NCI-H187 treated with DMSO at 0.1 percent for 48 hours (cell line): ENCODE results near the gene BAIAP3.

Source experiments
- DNase-seq: peaks from one replicate; lab custom pipeline; 2025; lab: John Stamatoyannopoulos, UW

Gene BAIAP3

DNA sequence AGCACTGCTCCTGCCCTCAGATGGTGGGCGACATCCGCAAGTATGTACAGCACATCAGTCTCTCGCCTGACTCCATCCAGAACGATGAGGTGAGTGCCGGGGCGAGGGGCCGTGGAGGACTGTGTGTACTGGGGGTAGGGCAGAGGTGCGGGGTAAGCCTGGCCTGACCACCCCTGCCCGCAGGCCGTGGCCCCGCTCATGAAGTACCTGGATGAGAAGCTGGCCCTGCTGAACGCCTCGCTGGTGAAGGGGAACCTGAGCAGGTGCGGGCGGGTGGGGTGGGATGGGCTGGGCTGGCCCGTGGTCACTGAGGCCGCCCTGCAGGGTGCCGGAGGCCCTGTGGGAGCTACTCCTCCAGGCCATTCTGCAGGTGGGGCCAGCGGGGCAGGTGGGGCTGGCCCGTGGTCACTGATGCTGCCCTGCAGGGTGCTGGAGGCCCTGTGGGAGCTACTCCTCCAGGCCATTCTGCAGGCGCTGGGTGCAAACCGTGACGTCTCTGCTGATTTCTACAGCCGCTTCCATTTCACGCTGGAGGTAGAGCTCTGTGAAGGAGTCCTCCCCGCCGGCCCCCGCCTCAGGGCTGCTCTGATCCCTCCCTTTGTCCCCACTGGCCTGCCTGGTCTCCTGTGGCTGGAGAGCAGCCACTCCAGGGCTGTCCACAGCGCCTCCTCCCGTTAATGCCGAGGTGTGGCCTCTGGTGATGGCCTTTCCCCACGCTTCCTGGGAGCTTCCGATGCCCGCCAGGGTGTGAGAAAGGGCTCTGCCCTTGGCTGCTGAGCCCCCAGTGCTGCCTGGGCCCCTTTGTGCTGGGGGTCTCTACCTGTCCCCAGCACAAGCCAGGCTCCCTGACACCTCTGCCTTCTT lies 13.2 kb downstream of the BAIAP3 start:
- DNase-seq = no peak

- DNase-seq = no peak
These were observed 13.9 kb downstream of the BAIAP3 start for GRCh38 chr16:1347286-1347855.

DNA sequence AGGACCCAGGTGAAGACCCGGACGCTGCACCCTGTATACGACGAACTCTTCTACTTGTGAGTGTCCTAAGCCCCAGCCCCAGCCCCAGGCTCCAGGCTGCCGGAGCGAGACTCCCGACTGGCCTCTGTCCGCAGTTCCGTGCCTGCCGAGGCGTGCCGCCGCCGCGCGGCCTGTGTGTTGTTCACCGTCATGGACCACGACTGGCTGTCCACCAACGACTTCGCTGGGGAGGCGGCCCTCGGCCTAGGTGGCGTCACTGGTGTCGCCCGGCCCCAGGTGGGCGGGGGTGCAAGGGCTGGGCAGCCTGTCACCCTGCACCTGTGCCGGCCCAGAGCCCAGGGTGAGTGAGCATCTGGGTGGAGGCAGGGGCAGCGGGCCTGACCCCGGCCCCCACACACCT lies 14.5 kb downstream of the BAIAP3 start:
- DNase-seq = no peak

- DNase-seq = no peak
These were observed 15.0 kb downstream of the BAIAP3 start for GRCh38 chr16:1348441-1348840.

GRCh38 chr16:1348926-1349325 lies 15.5 kb downstream of the BAIAP3 start:
- DNase-seq = no peak

DNA sequence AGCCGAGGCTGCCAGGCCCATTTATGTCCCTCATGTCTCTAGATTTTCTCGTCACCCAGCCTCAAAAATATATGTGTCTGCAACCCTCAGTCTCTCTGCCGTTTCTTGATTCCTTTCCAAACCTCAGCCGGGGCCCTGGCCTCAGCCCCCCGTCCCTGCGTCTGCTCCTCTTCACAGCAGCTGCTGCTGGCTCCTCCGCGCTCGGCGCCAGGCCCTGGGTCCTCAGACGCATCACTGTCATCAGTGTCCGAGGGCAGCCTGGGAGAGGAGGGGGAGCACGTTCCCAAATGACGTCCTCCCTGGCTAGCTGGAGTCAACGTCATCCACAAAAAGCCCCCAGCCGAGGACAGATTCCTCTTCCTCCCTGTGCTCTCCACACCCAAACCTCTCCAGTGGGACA lies 15.9 kb downstream of the BAIAP3 start:
- no peak for DNase-seq

GRCh38 chr16:1349951-1350350 lies 16.5 kb downstream of the BAIAP3 start:
- DNase-seq = no peak

GRCh38 chr16:1350691-1351090 lies 17.2 kb downstream of the BAIAP3 start:
- no peak for DNase-seq

DNA sequence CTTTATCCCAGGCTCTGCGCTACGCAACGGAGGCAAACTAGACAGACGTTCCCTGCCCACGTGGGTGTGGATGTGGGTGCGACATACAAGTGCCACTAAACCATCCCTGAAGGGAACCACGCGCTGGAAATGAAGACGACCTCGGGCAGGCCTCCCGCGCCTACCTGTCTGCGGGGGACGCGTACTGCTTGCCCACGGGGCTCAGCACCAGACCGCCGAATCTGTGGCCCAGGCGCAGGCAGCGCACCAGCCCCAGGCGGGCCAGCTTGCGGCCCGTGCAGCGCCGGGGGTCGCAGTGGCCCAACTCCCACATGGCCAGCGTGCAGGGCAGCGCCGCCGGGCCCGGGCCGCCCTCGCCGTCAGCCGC lies 17.8 kb downstream of the BAIAP3 start:
- DNase-seq = no peak

- DNase-seq = no peak
These were observed 18.3 kb downstream of the BAIAP3 start, which contains the start of the genes GNPTG and TSR3 for GRCh38 chr16:1351582-1352362. Gene GNPTG, plus strand, starts transcription at chr16:1351931. Its CDS starts 35 bp downstream, at chr16:1351966. Gene TSR3, minus strand, starts transcription at chr16:1351878. Its CDS starts 74 bp downstream, at chr16:1351804.

DNA sequence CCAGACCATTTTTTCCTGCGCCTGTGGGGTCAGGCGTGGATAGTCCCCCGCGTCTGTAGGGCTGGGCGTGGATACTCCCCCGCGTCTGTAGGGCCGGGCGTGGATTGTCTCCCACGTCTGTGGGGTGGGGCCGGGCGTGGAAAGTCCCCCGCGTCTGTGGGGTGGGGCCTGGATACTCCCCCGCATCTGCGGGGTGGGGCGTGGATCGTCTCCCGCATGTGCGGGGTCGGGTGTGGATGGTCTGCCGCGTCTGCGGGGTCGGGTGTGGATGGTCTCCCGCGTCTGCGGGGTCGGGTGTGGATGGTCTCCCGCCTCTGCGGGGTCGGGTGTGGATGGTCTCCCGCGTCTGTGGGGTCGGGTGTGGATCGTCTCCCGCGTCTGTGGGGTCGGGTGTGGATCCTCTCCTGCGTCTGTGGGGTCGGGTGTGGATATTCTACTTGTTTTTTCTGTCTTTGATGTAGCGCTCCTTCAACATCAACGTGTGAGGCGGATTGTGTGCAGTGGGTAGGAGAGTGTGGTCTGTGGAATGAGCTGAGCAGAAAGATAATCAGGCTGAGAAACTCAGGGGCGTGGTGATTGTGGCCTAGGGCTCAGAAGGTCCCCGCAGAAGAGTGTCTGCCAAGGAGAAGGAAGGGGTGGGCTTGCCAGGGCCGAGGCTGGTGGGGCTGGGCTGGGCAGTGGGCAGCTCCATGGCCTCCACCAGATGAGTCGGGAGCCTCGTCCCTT lies 21.5 kb downstream of the BAIAP3 start:
- DNase-seq = no peak

DNA sequence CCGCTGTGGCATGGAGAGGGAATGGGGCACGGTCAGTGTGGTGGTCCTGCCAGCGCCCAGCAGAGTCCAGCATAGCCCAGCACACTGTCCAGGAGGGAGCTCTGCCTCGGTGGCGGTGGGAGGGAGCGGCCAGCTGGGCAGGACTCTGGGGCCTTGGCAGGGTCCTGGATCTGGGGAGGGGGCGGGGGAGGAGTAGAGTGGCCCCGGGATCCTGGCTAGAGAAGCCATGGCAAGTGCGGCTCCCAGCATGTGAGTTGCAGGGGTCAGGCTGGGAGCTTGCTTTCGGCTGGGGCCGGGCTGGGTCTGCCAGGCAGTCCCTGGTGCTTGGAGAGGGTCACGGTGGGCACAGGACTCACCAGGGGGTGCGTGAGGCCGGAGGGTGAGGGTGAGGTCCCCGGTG lies 22.1 kb downstream of the BAIAP3 start:
- no peak for DNase-seq

GRCh38 chr16:1356061-1356900 lies 22.8 kb downstream of the BAIAP3 start:
- DNase-seq = no peak

DNA sequence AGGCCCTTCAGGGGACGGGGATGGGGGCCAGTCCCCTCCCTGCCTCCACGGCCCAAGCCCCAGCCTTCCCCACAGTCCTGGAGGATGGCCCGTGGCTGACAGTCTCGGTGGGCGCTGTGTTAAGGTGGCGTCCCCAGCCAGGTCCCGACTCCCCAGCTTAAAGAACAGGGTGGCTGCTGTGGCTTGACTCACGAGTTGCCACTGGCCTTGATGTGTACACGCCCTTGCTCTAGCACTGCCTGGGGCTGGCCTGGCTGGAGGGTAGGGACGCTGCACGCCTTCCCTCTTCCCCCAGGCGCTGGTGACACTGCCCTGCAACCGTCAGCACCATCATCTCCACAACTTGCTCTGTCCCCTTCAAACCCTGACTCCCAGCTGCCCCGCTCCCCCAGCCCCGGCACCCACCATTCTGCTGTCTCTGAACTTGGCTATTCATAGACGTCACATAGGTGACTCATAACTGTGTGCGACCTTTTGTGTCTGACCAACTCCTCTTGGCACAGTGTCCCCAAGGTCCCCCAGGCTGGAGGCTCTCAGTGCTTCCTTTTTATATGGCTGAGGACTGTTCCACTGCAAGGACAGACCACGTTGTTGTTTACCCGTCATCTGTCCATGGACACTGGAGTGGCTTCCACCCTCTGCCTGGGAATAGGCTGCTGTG lies 24.6 kb downstream of the BAIAP3 start:
- no peak for DNase-seq

- no peak for DNase-seq
These were observed 28.4 kb downstream of the BAIAP3 start for GRCh38 chr16:1361685-1362360.

DNA sequence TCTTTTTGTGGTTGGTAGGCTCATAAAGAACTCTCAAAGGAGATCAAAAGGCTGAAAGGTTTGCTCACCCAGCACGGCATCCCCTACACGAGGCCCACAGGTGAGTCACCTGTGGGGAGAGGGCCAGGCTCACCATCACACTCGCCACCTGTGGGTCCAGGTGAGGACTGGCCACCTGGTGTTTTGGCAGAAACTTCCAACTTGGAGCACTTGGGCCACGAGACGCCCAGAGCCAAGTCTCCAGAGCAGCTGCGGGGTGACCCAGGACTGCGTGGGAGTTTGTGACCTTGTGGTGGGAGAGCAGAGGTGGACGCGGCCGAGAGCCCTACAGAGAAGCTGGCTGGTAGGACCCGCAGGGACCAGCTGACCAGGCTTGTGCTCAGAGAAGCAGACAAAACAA lies 29.4 kb downstream of the BAIAP3 start:
- no peak for DNase-seq

GRCh38 chr16:1363501-1364041 lies 30.1 kb downstream of the BAIAP3 start:
- DNase-seq = no peak

GRCh38 chr16:1364510-1364909 lies 31.1 kb downstream of the BAIAP3 start:
- DNase-seq = no peak

- no peak for DNase-seq
These were observed 32.7 kb downstream of the BAIAP3 start for GRCh38 chr16:1366060-1366711.
